Choroid plexus epithelial cell (primary cell): ENCODE data around the gene C2CD4A.
A peak's percentile ranks its signal among the peaks of the same experiment; 100 is the strongest.

Experiments used
- DNase-seq: peaks from one replicate; pipeline ENCODE4 v3.0.0-alpha.2; 2010; ENCODE audit warnings: low read depth
- H3K4me3 ChIP-seq: 2 replicates; pipeline ENCODE4 v1.5.1; 2011; ENCODE audit warnings: low read depth, mild to moderate bottlenecking, control low read depth, low read length, moderate library complexity
- TF ChIP-seq, protein P1 (sequence below): conservative IDR thresholded peaks from 2 replicates; pipeline ENCODE4 v1.5.1; 2011; ENCODE audit warnings: low read depth, mild to moderate bottlenecking, control low read depth, inconsistent platforms, low read length, moderate library complexity

C2CD4A gene

DNA sequence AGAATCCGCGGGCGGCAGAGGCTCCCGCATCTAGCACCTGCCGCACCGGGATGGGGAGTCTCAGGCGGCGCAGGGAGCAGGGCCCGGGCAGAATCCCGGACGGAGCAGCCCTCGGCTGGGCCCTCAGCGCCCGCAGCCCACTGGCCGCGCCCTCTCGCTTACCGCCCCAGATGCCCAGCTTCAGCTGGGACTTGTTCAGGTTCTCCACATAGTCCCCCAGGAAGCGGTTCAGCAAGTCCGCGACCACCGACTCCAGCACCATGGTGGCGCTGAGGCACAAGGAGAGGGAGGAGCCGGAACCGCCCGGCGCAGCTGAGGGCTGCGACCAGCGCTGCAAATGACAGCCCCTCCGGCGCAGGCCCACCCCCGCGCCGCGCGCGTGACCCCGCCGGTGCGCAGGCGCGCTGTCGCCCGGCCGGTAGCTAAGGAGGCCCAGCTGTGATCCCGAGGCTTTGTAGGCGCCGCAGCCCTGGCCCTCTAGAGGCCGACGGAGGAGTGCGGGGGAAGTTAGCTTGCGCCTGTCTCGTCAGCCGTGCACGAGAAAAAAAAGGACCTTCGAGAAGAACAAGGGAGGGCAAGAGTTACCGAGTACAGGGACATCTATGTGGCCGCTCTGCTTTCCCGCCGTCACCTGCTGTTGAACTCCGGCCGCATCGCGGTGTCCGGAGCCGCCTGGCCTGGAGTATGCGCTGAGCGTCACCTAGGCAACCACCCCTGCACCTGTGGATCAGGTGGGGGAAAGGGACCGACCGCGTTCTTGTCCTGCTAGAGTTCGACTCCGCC is 6.5 kb upstream of the C2CD4A start, which contains the start of gene VPS13C:
VPS13C (minus strand) TSS at position 335 of the 783 bp plus-strand sequence; CDS start at position 262, 73 bp downstream.
- DNase-seq, result peak; percentile 93
- TF ChIP-seq, protein P1, sequence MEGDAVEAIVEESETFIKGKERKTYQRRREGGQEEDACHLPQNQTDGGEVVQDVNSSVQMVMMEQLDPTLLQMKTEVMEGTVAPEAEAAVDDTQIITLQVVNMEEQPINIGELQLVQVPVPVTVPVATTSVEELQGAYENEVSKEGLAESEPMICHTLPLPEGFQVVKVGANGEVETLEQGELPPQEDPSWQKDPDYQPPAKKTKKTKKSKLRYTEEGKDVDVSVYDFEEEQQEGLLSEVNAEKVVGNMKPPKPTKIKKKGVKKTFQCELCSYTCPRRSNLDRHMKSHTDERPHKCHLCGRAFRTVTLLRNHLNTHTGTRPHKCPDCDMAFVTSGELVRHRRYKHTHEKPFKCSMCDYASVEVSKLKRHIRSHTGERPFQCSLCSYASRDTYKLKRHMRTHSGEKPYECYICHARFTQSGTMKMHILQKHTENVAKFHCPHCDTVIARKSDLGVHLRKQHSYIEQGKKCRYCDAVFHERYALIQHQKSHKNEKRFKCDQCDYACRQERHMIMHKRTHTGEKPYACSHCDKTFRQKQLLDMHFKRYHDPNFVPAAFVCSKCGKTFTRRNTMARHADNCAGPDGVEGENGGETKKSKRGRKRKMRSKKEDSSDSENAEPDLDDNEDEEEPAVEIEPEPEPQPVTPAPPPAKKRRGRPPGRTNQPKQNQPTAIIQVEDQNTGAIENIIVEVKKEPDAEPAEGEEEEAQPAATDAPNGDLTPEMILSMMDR, result peak; percentile 81
- peak within 1 kb of the TSS; percentile 94 for H3K4me3 ChIP-seq

DNA sequence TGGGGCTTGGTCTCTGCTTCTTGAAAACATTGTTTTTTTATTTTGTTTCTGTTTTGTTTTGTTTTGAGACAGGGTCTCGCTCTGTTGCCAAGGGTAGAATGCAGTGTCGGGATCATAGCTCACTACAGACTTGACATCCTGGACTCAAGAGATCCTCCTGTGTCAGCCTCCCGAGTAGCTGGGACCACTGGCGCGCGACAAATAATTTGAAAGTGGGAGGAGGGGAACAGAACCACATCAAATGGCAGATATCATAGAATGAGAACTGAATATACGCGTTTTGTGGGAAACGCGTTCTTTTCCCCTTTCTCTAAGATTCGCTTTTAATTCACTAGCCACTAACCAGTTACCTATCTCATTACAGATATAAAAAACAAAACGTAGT is 5.9 kb upstream of the C2CD4A start:
- H3K4me3 ChIP-seq, result peak overlapping the region; percentile 94
- DNase-seq, result no peak
- TF ChIP-seq, protein P1, result no peak

DNA sequence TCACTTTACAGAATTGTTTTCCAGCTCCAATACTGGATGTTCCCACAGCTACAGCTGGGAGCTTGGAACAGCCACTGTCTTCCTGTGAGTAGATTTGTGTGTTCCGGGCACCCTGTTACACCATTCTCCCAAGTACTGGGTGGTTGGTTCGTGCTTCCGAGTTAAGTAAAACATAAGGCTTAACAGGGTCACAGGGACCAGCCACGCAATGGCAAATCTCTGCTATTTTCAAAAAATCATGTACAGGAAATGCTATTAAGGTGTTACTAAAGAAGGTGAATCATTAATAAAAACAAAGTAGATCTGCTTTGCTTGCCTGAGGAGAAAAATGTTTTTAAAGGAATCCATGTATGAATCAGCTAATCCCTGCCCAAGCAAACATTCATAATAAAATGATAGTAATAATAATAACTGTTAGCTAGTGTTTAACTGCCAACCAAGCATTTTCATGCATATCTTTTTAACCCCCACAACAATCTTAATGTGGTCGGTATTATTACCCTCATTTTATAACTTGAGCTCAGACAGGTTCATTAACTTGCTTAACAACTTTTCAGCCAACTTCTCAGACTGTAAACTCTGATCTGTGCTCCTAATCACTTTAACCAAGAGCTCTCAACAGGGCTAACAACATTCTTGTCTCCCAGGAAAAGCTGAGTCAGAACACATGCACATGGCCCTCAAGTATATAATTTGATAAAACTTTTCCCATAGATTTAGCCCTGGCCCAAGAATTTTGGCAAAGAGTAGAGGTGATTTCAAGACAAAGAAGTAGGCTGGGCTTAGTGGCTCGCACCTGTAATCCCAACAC is 2.7 kb upstream of the C2CD4A start:
- no peak for DNase-seq
- TF ChIP-seq, protein P1, result no peak
- no peak overlapping the region for H3K4me3 ChIP-seq

DNA sequence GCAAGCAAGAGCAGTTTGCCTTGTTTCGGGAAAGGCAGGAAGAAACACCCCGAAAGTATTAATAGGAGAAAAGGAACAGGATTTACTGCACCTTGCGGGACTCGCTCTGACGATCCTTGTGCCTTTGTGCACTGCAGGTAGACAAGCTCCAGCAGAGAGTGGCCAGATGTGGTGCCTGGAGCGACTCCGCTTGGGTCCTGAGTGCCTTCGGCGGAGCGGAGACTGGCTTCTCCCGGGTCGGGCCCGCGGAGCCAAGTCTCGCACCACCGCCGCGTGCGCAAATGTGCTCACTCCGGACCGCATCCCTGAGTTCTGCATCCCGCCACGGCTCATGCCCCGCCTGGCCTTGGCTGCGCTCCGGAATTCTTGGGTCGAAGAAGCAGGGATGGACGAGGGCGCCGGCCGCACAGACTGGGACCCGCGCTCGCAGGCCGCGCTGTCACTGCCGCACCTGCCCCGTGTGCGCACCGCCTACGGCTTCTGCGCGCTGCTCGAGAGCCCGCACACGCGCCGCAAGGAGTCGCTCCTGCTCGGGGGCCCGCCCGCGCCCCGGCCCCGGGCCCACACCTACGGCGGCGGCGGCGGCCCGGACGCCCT is 769 bp downstream of the C2CD4A start:
- no peak for DNase-seq
- TF ChIP-seq, protein P1, result no peak
- peak overlapping the region; percentile 33 for H3K4me3 ChIP-seq

DNA sequence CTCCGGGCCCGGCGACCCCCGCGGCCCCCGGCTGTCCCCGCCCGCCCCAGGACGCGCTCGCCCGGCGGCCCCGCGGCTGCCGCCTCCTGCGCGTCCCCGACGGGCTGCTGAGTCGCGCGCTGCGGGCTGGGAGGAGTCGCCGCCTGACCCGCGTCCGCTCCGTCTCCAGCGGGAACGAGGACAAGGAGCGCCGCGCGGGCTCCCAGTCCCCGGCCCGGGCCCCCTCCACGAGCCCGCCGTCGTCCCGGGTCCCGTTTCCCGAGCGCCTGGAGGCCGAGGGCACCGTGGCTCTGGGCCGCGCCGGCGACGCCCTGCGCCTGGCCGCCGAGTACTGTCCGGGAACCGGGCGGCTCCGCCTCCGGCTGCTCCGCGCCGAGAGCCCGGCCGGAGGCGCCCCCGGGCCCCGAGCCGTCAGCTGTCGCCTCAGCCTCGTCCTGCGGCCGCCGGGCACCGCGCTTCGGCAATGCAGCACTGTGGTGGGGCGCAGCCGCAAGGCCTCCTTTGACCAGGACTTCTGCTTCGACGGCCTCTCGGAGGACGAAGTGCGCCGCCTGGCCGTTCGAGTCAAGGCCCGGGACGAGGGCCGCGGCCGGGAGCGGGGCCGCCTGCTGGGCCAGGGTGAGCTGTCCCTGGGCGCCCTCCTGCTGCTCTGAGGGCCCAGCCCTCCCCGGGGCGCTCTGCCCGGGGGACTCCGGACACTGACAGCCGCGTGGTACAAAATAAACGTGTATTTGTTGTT is 1.5 kb downstream of the C2CD4A start:
- DNase-seq, result no peak

DNA sequence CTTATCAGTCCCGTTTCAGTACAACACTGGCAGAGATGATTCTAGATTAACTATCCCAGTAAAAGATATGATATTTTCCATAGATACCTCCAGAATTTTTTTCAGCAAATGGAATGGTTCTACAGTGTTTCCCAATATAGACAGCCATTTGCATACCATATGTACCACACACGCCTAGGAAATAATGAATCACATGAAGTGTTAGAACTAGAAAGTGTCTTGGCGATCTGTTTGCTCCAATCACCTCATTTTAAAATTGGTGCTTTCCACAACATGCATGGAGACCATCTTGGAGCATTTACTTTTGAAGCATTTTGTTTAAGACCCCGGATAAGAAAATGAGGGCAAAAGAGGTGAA is 2.0 kb downstream of the C2CD4A start:
- TF ChIP-seq, protein P1, result no peak
- no peak for DNase-seq
- H3K4me3 ChIP-seq, result no peak overlapping the region

More for the DNA sequence above, 1.5 kb downstream of the C2CD4A start:
- H3K4me3 ChIP-seq, result peak overlapping the region; percentile 38
- TF ChIP-seq, protein P1, result peak; percentile 2
